ENCODE data around the gene RRP1B. TPM values are rescaled to one million over a fixed set of nuclear protein-coding genes. Genes with fewer than 3 reads are reported as not detected.
"Not testable (repeated sequence)": the region's sequence is repeated elsewhere in the genome, so short reads cannot be mapped to it uniquely, and the experiment has no call there.

Gene RRP1B
- total and polyA plus RNA-seq, 2 donors (not counting 1 experiment from before 2014, with no cell fraction given), result 11.7 to 20.3 TPM

- no peak overlapping the region for H3K4me2 ChIP-seq (ENCODE audit: extremely low read depth, insufficient read depth, low read length)
- no peak overlapping the region for H3K27ac ChIP-seq (ENCODE audit: insufficient read depth, low read length)
These were observed 45.4 kb upstream of the RRP1B start for GRCh38 chr21:43613755-43614638.

GRCh38 chr21:43614839-43615238, 44.5 kb upstream of the RRP1B start:
- Histone ChIP-seq H4K20me1 (ENCODE audit: control insufficient read depth, extremely low read depth, insufficient read depth, low read length) (no peaks in the 10 kb centered on the region), H3K4me1 (ENCODE audit: control insufficient read depth, extremely low read depth, insufficient read depth, low read length) (peaks cover 3% of the 10 kb centered on the region), H3K4me2 (ENCODE audit: extremely low read depth, insufficient read depth, low read length) (no peak overlapping the region), H3K27ac (ENCODE audit: insufficient read depth, low read length) (no peak overlapping the region), H3K9ac (ENCODE audit: insufficient read depth, low read length) (no peak overlapping the region), H2AFZ (ENCODE audit: low read length) (no peak overlapping the region), H3K27me3 (ENCODE audit: control insufficient read depth, insufficient read depth, low read length) (no peaks in the 10 kb centered on the region), H3K36me3 (ENCODE audit: control insufficient read depth, insufficient read depth, low read length) (no peaks in the 10 kb centered on the region), H3K79me2 (ENCODE audit: control insufficient read depth, insufficient read depth, low read length) (no peaks in the 10 kb centered on the region), H3K9me3 (ENCODE audit: control insufficient read depth, insufficient read depth, low read depth, low read length) (no peaks in the 10 kb centered on the region), H3K4me3 (replicated peaks in 1 of 4; ENCODE audit: control extremely low read depth in 1 of 4, insufficient read depth in 1 of 4, low read depth in 3 of 4, low read length in 4 of 4) (no peak overlapping the region)
- no peak for TF ChIP-seq EZH2 (IDR thresholded peaks at IDR 0.05; ENCODE audit: low read length, missing control alignments)
- no peak for TF ChIP-seq CTCF (conservative IDR thresholded peaks at IDR 0.05 in 1 of 2, IDR thresholded peaks at IDR 0.05 in 1 of 2; ENCODE audit: low read depth in 1 of 2, low read length in 2 of 2)
- DNase-seq (ENCODE audit: low read depth in 2 of 2), result no peak

More at GRCh38 chr21:43613755-43614638, 45.4 kb upstream of the RRP1B start:
- no peaks in the 10 kb centered on the region for H3K36me3 ChIP-seq (ENCODE audit: control insufficient read depth, insufficient read depth, low read length)
- no peaks in the 10 kb centered on the region for H4K20me1 ChIP-seq (ENCODE audit: control insufficient read depth, extremely low read depth, insufficient read depth, low read length)
- no peaks in the 10 kb centered on the region for H3K27me3 ChIP-seq (ENCODE audit: control insufficient read depth, insufficient read depth, low read length)
- no peak overlapping the region for H3K4me3 ChIP-seq (replicated peaks in 1 of 4; ENCODE audit: control extremely low read depth in 1 of 4, insufficient read depth in 1 of 4, low read depth in 3 of 4, low read length in 4 of 4)
- no peak for TF ChIP-seq CTCF (conservative IDR thresholded peaks at IDR 0.05 in 1 of 2, IDR thresholded peaks at IDR 0.05 in 1 of 2; ENCODE audit: low read depth in 1 of 2, low read length in 2 of 2)
- no peak overlapping the region for H2AFZ ChIP-seq (ENCODE audit: low read length)
- peaks cover 3% of the 10 kb centered on the region for H3K4me1 ChIP-seq (ENCODE audit: control insufficient read depth, extremely low read depth, insufficient read depth, low read length)
- peak; percentile 62 to 71 for DNase-seq (ENCODE audit: low read depth in 2 of 2)
- no peak overlapping the region for H3K9ac ChIP-seq (ENCODE audit: insufficient read depth, low read length)
- no peaks in the 10 kb centered on the region for H3K9me3 ChIP-seq (ENCODE audit: control insufficient read depth, insufficient read depth, low read depth, low read length)
- no peaks in the 10 kb centered on the region for H3K79me2 ChIP-seq (ENCODE audit: control insufficient read depth, insufficient read depth, low read length)

- H2AFZ ChIP-seq (ENCODE audit: low read length); DNase-seq (ENCODE audit: low read depth in 2 of 2); H3K27ac ChIP-seq (ENCODE audit: insufficient read depth, low read length); H3K79me2 ChIP-seq (ENCODE audit: control insufficient read depth, insufficient read depth, low read length); H3K9me3 ChIP-seq (ENCODE audit: control insufficient read depth, insufficient read depth, low read depth, low read length); H3K9ac ChIP-seq (ENCODE audit: insufficient read depth, low read length); H3K4me2 ChIP-seq (ENCODE audit: extremely low read depth, insufficient read depth, low read length); H3K4me1 ChIP-seq (ENCODE audit: control insufficient read depth, extremely low read depth, insufficient read depth, low read length); H3K36me3 ChIP-seq (ENCODE audit: control insufficient read depth, insufficient read depth, low read length); H3K27me3 ChIP-seq (ENCODE audit: control insufficient read depth, insufficient read depth, low read length); H3K4me3 ChIP-seq (replicated peaks in 1 of 4; ENCODE audit: control extremely low read depth in 1 of 4, insufficient read depth in 1 of 4, low read depth in 3 of 4, low read length in 4 of 4); H4K20me1 ChIP-seq (ENCODE audit: control insufficient read depth, extremely low read depth, insufficient read depth, low read length): not testable (repeated sequence)
These were observed 42.5 kb upstream of the RRP1B start for GRCh38 chr21:43616861-43617260.
